Hepatic stellate cell (primary cell): ENCODE measurements around the gene RAD18.
A peak's percentile ranks its signal among the peaks of the same experiment; 100 is the strongest.

Experiments
- DNase-seq: peaks from one replicate; pipeline ENCODE4 v3.0.0; 2011; ENCODE audit warnings: low spot score

Gene RAD18

DNA sequence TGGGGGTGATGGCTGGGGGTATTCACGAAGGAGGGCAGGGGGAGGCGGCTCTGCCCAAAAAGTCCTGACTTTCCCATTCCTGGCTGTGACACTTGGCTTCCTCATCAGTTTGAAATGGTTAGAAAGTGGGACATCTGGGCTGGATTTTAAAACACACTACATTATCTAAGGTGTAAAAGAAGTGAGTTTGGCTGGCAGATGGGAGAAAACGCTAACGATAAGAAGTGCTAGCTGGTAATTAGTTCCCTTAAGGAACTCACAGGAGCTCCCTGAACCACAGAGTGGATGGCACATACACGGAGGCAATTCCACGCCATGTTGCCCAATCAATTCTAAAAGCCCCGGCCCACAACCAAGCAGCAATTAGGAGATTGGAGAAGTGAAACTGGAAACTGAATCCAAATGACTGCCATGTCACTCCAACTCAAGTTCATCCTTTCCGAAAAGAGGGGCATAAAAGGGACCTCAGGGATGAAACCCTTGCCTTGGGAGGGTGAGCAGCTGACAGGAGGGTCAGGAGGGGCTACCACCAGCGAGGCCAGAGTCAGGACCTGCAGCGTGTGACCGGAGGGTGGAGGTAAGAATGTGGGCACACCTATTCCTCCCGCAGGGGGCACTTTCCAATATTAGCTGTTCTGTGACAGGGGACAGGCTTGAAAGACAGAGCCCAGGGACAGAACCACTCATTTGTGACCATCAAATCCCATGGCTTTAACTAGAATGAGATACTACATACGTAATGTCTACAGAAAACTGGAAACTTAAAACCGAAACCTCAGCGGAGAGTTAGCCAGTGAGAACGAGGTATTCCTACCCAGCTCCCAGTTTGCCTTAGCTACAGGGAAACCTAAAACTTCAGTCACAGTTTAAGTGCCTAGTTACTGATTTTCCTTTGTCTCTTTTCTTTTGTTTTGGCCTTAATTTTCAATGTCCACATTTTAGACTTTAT lies 98.6 kb downstream of the RAD18 start:
- no peak for DNase-seq

DNA sequence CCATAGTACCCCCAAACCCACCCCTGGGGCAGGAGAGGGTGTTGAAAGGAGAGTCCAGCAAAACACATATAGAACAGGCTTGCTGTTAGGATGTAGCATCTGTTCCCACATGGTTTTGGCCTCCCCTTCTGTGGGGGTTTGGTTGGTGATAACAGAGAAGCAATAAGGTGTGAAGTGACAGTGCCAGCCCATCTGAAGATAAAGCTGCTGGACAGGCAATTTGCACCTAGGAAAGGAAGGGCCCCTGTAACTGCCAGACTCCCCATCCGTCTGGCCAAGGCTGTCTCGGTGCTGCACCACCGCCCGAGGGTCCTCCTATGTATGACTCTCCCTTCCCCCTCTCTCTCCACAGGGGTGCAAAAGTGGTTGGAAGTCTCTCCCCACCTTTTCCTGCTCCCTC lies 99.4 kb downstream of the RAD18 start:
- DNase-seq = no peak

DNA sequence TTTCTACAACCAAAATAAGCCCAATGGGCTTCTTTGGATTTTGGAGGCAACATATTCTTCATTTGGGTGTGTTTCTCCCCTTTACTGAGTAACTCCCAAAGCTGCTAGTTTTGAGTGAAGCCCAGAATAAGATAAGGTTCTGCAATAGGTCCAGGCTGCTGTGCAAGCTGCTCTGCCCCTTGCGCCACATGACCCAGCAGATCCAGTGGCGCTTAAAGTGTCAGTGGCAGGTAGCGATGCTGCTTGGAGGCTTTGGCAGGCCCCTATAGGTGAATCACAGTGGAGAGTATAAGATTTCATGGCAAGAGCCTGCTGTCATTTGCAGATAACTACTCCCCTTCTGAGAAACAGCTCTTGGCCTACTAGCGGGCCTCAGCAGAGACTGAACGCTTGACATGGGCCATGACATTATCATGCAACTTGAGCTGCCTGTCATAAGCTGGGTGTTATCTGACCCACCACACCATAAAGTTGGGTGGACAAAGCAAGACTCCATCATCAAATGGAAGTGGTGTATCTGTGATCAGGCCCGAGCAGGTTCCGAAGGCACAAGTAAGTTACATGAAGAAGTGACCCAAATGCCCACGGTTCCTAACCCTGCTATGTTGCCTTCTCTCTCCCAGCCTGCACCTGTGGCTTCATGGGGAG lies 105.4 kb downstream of the RAD18 start:
- no peak for DNase-seq

DNA sequence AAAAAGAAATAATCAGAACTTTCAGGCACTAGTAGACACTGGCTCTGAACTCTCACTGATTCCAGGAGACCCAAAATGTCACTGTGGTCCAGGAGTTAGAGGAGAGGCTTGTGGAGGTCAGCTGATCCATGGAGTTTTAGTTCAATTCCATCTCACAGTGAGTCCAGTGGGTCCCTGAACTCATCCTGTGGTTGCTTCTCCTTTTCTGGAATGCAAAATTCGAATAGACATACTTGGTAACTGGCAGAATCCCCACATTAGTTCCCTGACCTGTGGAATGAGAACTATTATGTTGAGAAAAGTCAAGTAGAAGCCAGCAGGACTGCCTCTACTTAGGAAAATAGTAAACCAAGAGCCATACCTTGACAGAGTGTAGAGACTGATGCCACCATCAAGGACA lies 106.6 kb downstream of the RAD18 start:
- DNase-seq = peak; percentile 38

GRCh38 chr3:8856071-8856470 lies 107.2 kb downstream of the RAD18 start:
- DNase-seq = no peak

DNA sequence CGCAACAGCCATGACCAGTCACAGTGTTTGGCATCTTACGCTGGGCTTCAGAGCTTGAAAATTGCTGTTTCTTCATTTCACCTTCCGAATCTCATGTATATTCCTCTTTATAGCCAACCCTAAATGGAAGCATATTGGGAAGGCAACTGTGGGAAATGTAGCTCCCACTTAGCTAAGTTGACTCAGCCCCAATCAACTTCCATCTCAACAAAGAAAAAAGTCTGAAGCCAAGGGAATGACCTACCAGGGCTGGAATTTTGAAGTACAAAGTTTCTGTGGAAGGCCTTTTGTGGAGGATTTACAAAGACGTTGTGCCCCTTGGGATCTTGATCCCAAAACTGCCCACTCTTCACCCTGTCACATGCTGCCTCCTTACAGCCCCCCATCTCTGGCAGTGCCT lies 108.6 kb downstream of the RAD18 start:
- no peak for DNase-seq

DNA sequence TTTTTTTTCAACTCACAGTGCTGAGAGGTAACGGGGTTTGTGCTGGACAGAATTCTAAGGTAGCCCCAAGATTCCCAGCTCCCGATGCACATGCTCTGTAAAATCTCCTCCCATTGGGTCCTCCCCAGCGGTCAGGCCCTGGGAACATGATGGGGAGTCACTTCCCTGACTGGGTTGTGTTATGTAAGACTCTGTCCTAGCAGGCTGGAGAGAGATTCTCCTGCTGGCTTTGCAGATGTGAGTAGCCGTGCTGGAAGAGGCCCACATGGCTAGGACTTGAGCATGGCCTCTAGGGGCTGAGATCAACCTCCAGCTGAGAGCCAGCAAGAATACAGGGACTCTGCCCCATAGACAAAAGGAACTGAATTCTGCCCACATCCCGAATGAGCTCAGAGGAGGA lies 110.2 kb downstream of the RAD18 start:
- DNase-seq = no peak

DNA sequence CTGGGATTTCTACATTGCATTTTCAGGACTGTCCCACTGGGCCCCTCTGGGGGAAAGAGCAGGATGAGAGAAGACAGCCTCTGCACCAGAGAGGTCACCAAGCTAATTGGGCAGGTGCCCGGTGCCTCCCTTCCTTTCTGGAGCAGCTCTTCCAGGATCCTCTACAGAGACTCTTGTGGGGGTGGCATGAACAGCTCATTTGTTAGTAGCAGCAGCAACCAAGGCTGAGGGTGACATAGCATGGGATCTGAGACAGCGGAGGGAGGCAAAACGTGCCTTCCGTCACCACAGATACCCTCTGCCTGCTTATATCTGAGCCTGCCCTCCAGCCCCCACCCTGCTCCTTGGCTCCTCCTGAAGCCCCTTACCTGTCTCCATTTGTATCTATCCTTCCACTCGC lies 110.8 kb downstream of the RAD18 start:
- no peak for DNase-seq

DNA sequence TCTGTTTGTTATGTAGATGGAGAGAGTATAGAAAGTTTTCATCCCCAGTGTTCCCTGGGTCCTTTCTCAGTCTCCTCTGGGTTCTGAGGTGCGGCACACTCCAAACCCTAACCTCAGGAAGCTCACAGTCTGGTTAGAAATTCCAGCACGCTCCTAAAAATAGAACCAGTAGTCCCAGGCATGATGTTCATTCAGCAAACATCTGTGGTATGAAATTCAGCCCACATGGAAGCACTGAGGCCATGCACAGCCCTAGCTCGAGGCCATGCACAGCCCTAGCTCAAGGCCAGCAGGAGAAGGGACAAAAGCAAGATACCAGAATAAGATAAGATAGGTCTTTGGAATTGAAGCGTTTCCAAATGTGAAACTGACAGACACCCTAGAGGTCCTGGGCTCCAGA lies 111.6 kb downstream of the RAD18 start:
- DNase-seq = peak; percentile 88

- DNase-seq = peak; percentile 54
These were observed 114.6 kb downstream of the RAD18 start for GRCh38 chr3:8848696-8849131.

GRCh38 chr3:8847317-8847716 lies 116.0 kb downstream of the RAD18 start:
- DNase-seq = no peak

DNA sequence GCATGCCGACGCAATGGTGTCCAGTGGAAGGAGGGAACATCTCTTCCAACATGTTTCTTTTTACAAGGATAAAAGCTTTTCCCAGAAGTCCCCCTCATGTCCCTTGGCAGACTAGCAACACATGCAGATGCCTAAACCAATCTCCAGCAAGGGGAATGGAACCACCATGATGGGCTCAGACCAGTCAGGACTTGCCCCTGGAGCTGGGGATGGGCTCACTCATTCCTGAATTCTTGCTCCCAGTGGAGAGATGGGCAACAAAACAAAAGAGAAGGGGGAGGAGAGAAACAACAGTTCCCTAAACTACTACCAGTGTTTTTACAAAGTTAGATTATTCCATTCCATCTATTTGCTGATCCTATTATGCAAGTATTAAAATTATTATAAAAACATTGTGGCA lies 117.1 kb downstream of the RAD18 start:
- DNase-seq = no peak

- peak; percentile 70 for DNase-seq
These were observed 117.6 kb downstream of the RAD18 start for GRCh38 chr3:8845641-8846040.

- DNase-seq = no peak
These were observed 119.9 kb downstream of the RAD18 start for GRCh38 chr3:8843347-8843746.

GRCh38 chr3:8842293-8842692 lies 121.0 kb downstream of the RAD18 start:
- DNase-seq = no peak

- DNase-seq = no peak
These were observed 121.8 kb downstream of the RAD18 start for GRCh38 chr3:8841472-8841871.

DNA sequence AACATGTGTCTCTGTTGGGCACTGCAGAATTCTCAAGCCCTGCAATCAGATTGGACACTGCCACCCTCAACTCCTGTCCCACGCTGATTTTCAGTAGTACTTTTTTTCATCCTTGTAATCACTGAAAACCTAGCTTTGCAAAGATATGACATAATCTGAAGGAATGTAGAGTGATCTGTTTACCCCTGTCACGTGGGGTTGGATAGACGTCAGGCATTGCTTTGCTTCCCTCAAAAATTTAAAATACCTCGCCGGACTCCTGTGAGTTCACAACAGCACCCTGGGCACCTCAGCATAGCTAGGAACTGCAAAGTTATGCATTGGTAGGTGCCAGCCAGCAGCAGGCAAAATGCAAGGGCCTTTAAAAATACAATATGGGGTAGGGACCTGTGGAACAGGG lies 122.7 kb downstream of the RAD18 start:
- peak; percentile 40 for DNase-seq

DNA sequence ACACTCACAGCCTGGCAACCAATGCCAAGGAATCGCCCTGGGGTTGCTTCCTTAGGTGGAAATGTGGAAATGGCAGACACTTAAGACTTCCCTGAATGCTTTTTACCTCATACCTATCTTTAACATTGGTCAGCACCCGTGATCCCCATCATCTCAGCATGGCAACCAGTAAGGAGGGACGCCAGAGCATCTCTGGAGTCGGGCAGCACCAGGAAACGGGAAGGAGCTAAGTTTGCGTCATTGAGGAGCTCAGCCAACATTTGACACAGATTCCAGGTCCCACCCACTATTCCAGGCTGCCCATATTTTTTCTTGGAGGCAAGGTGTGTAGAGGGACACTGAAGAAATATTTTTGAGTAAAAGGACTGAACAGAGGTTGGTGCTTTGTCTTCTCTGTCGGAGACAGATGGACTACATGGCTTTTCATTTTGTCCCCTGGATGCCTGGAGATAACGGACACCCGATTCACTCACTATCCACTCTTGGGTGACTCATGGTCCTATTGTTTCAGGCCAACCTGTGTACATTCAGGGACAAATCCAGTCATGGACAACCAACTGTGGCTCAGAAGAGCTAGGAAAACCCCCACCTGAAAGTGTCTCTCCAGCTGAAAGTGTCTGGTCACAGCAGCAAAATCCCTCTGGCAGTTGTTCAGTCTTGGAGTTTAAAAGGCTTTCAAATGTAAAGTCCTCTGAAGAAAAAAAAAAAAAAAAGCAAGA lies 123.5 kb downstream of the RAD18 start:
- no peak for DNase-seq

GRCh38 chr3:8838765-8839423 lies 124.4 kb downstream of the RAD18 start:
- no peak for DNase-seq

DNA sequence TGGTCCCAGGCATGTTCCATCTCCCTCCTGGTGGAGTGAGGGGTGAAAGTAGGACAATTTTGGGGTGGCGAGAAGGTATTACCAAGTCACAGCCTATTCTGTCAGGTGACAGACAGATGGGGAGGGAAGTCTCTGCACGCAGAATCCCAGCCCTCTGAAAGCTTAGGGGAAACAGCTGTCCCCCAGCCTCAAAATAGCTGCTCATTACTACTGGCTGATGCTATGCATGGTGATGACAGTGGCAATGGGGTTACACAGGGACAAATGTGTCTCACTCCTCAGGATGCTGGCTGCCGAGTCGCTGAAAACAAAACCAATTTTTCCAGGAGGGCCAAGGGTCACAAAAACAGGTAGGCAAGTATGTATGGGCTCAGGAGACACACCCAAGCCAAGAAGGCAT lies 125.0 kb downstream of the RAD18 start:
- no peak for DNase-seq

DNA sequence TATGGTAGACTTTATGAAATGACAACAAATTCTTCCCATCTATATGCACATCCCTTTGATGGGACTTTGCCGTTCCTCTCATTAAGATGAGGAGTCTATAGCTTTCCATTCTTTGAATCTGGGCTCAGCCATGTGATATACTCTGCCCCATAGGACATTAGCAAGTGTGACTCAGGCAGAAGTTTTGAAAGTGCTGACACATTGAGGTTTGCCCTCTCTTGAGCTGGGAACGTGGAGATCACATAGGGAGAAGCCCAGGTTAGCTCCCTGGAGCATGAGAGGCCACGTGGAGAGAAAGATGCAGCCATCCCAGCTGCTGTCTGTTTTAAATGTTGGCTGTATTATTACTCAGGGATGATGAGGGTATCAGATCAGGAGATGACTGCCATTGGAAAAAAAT lies 126.1 kb downstream of the RAD18 start:
- DNase-seq = peak; percentile 50

DNA sequence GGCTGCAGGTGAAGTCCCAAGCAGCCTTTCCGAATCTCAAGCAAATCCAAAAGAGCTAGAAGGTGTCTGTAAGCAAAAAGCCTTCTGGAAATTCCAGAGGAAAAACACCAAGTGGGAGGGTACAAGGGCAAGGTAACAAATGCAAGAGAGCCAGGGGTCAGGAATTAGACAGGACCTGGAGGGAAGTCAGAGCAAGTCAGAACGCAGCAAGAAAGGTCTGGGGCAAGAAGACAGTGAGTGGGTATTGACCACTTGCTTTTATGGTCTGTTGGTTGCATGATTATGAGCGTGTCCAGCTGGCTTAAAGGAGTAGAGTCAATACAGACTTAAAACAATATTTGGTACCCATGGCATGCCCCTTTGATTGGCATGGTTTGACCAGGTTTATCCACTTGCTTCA lies 127.2 kb downstream of the RAD18 start:
- DNase-seq = no peak
